OCI-LY7 (cell line): ENCODE results near the gene MAP3K3.

Experiments
- EZH2phosphoT487 ChIP-seq: fragments of 200-600 bp; sonication (generic); IDR thresholded peaks from 2 replicates; pipeline ENCODE4 v1.6.1; 2018; ENCODE audit warnings: low read depth, borderline replicate concordance, mild to moderate bottlenecking, mixed run types, antibody characterized with exemption, low read length, moderate library complexity, mixed read lengths
- TF ChIP-seq, protein P1 (sequence below): fragments of 200-600 bp; sonication (generic); conservative IDR thresholded peaks from 2 replicates; pipeline ENCODE4 v1.5.1; 2014; ENCODE audit warnings: mild to moderate bottlenecking, antibody characterized with exemption, low read length, moderate library complexity, mixed read lengths

DNA sequence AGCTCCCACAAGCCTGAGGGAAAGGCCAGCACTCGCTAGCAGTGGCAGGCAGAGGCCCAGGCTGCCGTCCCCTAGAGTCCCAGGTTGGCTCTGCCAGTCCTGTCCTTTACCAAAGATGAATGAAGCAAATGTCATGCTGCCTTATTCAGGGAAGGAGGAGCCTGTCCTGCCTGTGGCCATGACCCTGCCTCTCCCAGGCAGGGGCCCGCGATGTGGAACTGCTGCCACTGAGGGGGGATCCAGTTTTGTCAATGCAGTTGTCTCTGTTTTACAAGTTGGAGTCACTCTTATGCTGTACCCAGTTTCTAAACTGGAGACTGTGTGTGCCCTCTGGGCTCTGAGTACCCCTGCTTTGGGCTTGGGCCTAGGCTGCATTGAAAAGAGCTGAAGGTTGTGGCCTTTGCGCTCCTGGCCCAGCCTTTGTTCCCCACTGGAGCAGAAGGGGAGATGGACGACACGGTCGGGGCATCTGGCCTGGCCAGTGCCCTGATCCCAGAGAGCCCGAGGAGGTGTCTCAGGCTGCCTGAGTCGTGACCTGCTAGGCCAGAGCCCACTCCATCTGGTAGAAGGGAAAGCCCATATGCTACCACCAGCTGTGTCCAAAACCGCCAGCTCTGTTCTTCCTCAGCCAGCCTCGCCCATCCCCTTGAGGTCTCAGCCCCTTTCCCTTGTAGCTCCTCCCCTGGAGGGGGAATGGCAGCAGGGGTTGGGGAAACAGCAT lies 72.2 kb downstream of the MAP3K3 start:
- TF ChIP-seq, protein P1, sequence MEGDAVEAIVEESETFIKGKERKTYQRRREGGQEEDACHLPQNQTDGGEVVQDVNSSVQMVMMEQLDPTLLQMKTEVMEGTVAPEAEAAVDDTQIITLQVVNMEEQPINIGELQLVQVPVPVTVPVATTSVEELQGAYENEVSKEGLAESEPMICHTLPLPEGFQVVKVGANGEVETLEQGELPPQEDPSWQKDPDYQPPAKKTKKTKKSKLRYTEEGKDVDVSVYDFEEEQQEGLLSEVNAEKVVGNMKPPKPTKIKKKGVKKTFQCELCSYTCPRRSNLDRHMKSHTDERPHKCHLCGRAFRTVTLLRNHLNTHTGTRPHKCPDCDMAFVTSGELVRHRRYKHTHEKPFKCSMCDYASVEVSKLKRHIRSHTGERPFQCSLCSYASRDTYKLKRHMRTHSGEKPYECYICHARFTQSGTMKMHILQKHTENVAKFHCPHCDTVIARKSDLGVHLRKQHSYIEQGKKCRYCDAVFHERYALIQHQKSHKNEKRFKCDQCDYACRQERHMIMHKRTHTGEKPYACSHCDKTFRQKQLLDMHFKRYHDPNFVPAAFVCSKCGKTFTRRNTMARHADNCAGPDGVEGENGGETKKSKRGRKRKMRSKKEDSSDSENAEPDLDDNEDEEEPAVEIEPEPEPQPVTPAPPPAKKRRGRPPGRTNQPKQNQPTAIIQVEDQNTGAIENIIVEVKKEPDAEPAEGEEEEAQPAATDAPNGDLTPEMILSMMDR, result no peak
- no peak for TF ChIP-seq EZH2phosphoT487
